Measurements from ENCODE around the gene H2BW1. TPM values are rescaled to one million over a fixed set of nuclear protein-coding genes. Genes with fewer than 3 reads are reported as not detected.

The H2BW1 gene
- total RNA-seq, 1 donor, result not detected

Other genes with a start within 250 kb of the H2BW1 start
- gene PLP1, start 236.9 kb downstream of the H2BW1 start, total RNA-seq, result not detected
- under 0.01 TPM for gene RAB9B, start 181.5 kb downstream of the H2BW1 start, total RNA-seq
- gene TMSB15B, start 51.1 kb downstream of the H2BW1 start, total RNA-seq, result 5.9 TPM
- not detected for gene H2BW2, start 26.2 kb upstream of the H2BW1 start, total RNA-seq
- gene TMSB15C, start 62.5 kb upstream of the H2BW1 start, total RNA-seq, result 3.9 TPM
- gene ZCCHC18, start 98.8 kb upstream of the H2BW1 start, total RNA-seq, result 3.4 TPM
- gene SLC25A53, start 143.3 kb upstream of the H2BW1 start, total RNA-seq, result 8.3 TPM
- gene FAM199X, start 152.7 kb upstream of the H2BW1 start, total RNA-seq, result 35.3 TPM
- gene ESX1, start 241.2 kb upstream of the H2BW1 start, total RNA-seq, result not detected

All from mononuclear cell (primary cell).